Gastroesophageal sphincter (tissue), 3 donors: ENCODE results near the gene STRN.

Experiments used
- CTCF ChIP-seq, 4 experiments: fragments of 200-600 bp in 2 of 4; fragments of 450-650 bp in 2 of 4; sonication (generic) in 1 of 4; IDR thresholded peaks; one replicate each; pipeline ENCODE4 v1.5.1; 2017 to 2019; ENCODE audit warnings: antibody characterized with exemption in 4 of 4, mild to moderate bottlenecking in 2 of 4, moderate library complexity in 2 of 4
- EP300 ChIP-seq: sonication (generic); formaldehyde crosslinking; IDR thresholded peaks from one replicate; pipeline ENCODE4 v1.6.1; 2017; ENCODE audit warnings: antibody characterized with exemption, mild to moderate bottlenecking
- POLR2A ChIP-seq, 2 donors: fragments of 450-650 bp; IDR thresholded peaks; one replicate each; pipeline ENCODE4 v1.6.1; 2017; ENCODE audit warnings: antibody characterized with exemption in 2 of 2, mild to moderate bottlenecking in 2 of 2, moderate library complexity in 1 of 2

- no peak for TF ChIP-seq CTCF (IDR thresholded peaks at IDR 0.05)
- no peak for TF ChIP-seq POLR2A (IDR thresholded peaks at IDR 0.05)
- TF ChIP-seq EP300: no peak
Observed at GRCh38 chr2:36954977-36955607, 11.2 kb downstream of the STRN start.
